K562 (cell line): Measurements from ENCODE around the gene HSD17B1. TPM values are rescaled to one million over a fixed set of nuclear protein-coding genes. Genes with fewer than 3 reads are reported as not detected.

Source experiments
- ARHGAP35 ChIP-seq: fragments of 450-650 bp; IDR thresholded peaks from 2 replicates; pipeline ENCODE4 v1.6.1; 2018; ENCODE audit not compliant: partially characterized antibody
- BHLHE40 ChIP-seq: IDR thresholded peaks from 2 replicates; pipeline ENCODE4 v1.6.1; 2011; ENCODE audit warnings: low read length, improper control_type of control experiment
- CREBBP ChIP-seq: IDR thresholded peaks from one replicate; pipeline ENCODE4 v1.6.1; 2012; ENCODE audit warnings: low read depth, mild to moderate bottlenecking, control low read depth, inconsistent platforms, low read length
- DPF2 ChIP-seq: fragments of 450-650 bp; IDR thresholded peaks from 2 replicates; pipeline ENCODE4 v1.6.1; 2016
- ELF1 ChIP-seq: fragments of 200-800 bp; sonication (Bioruptor generic); IDR thresholded peaks from 2 replicates; pipeline ENCODE4 v1.6.1; 2016; ENCODE audit warnings: missing genetic modification characterization, missing compliant biosample characterization
- ELK3 ChIP-seq: fragments of 450-650 bp; formaldehyde crosslinking; IDR thresholded peaks from 2 replicates; pipeline ENCODE4 v1.4.0; 2020; ENCODE audit warnings: mild to moderate bottlenecking
- FOXK2 ChIP-seq, 2 experiments: fragments of 450-650 bp; IDR thresholded peaks in 1 of 2; conservative IDR thresholded peaks in 1 of 2; 2 replicates each; pipeline ENCODE4 v1.6.1; 2016; ENCODE audit warnings: low read depth in 2 of 2, mild to moderate bottlenecking in 1 of 2
- FOXP1 ChIP-seq: sonication (generic); formaldehyde crosslinking; IDR thresholded peaks from 2 replicates; pipeline ENCODE4 v1.8.0; 2022; ENCODE audit warnings: mild to moderate bottlenecking, missing genetic modification reagents
- GTF2A2 ChIP-seq: IDR thresholded peaks from 2 replicates; pipeline ENCODE4 v1.6.1; 2016; ENCODE audit warnings: mild to moderate bottlenecking, missing genetic modification characterization, missing compliant biosample characterization
- HMGN3 ChIP-seq: IDR thresholded peaks from 2 replicates; pipeline ENCODE4 v1.6.1; 2011; ENCODE audit warnings: borderline replicate concordance, low read depth, mild to moderate bottlenecking, mixed read lengths, low read length; ENCODE audit not compliant: insufficient read length; ENCODE audit errors: extremely low read depth
- IRF2 ChIP-seq: sonication (generic); formaldehyde crosslinking; IDR thresholded peaks from 2 replicates; pipeline ENCODE4 v1.8.1; 2022; ENCODE audit warnings: mild to moderate bottlenecking, missing genetic modification reagents
- MAX ChIP-seq: sonication (generic); formaldehyde crosslinking; IDR thresholded peaks from 2 replicates; pipeline ENCODE4 v1.9.0; 2022; ENCODE audit warnings: mild to moderate bottlenecking, missing genetic modification reagents
- MCM2 ChIP-seq: fragments of 450-650 bp; IDR thresholded peaks from 2 replicates; pipeline ENCODE4 v1.6.1; 2017; ENCODE audit warnings: low read depth, mild to moderate bottlenecking
- MTF1 ChIP-seq: fragments of 250-450 bp; sonication (Bioruptor Pico); IDR thresholded peaks from 2 replicates; pipeline ENCODE4 v1.9.0; 2021; ENCODE audit warnings: moderate library complexity, mild to moderate bottlenecking, inconsistent platforms, borderline replicate concordance
- NELFE ChIP-seq: IDR thresholded peaks from 2 replicates; pipeline ENCODE4 v1.6.1; 2011; ENCODE audit warnings: mild to moderate bottlenecking; ENCODE audit not compliant: insufficient read depth, insufficient read length
- NONO ChIP-seq, 2 experiments: fragments of 200-400 bp in 1 of 2; fragments of 450-650 bp in 1 of 2; formaldehyde crosslinking in 1 of 2; IDR thresholded peaks; 2 replicates each; pipeline ENCODE4 v1.6.1; 2017; ENCODE audit warnings: low read depth in 2 of 2, mild to moderate bottlenecking in 2 of 2, moderate library complexity in 2 of 2, low read length in 1 of 2
- PHB2 ChIP-seq: fragments of 450-650 bp; IDR thresholded peaks from 2 replicates; pipeline ENCODE4 v1.6.1; 2017; ENCODE audit warnings: low read depth
- PTBP1 ChIP-seq: fragments of 200-400 bp; formaldehyde crosslinking; IDR thresholded peaks from 2 replicates; pipeline ENCODE4 v1.6.1; 2017; ENCODE audit warnings: low read depth, low read length
- RHOXF2B ChIP-seq: fragments of 250-450 bp; sonication (Bioruptor Pico); conservative IDR thresholded peaks from 2 replicates; pipeline ENCODE4 v1.5.1; 2021
- TAF7 ChIP-seq: fragments of 450-650 bp; IDR thresholded peaks from 2 replicates; pipeline ENCODE4 v1.6.1; 2016; ENCODE audit warnings: missing genetic modification characterization, missing compliant biosample characterization
- THAP7 ChIP-seq: fragments of 250-450 bp; sonication (Bioruptor Pico); IDR thresholded peaks from 2 replicates; pipeline ENCODE4 v1.5.0; 2021
- XRCC4 ChIP-seq: IDR thresholded peaks from one replicate; pipeline ENCODE4 v1.6.1; 2011; ENCODE audit not compliant: insufficient read depth, insufficient read length; ENCODE audit errors: extremely low read depth
- ZBTB8A ChIP-seq: fragments of 450-650 bp; IDR thresholded peaks from 2 replicates; pipeline ENCODE4 v1.6.1; 2018; ENCODE audit warnings: mild to moderate bottlenecking, moderate library complexity; ENCODE audit not compliant: partially characterized antibody
- ZNF184 ChIP-seq: sonication (generic); formaldehyde crosslinking; IDR thresholded peaks from 2 replicates; pipeline ENCODE4 v1.5.0; 2020; ENCODE audit warnings: missing genetic modification reagents
- ZNF23 ChIP-seq: fragments of 250-450 bp; sonication (Bioruptor Pico); IDR thresholded peaks from 2 replicates; pipeline ENCODE4 v1.4.0; 2020; ENCODE audit warnings: mild to moderate bottlenecking
- ZNF511 ChIP-seq: sonication (generic); formaldehyde crosslinking; IDR thresholded peaks from 2 replicates; pipeline ENCODE4 v1.8.0; 2022; ENCODE audit warnings: mild to moderate bottlenecking, missing genetic modification reagents
- ZNF644 ChIP-seq: fragments of 200-800 bp; sonication (Bioruptor generic); IDR thresholded peaks from 2 replicates; pipeline ENCODE4 v1.6.1; 2016; ENCODE audit warnings: low read depth, missing genetic modification characterization, missing compliant biosample characterization
- ZNF717 ChIP-seq: fragments of 250-450 bp; sonication (Bioruptor Pico); IDR thresholded peaks from 2 replicates; pipeline ENCODE4 v1.5.0; 2021
- ZNF76 ChIP-seq: fragments of 250-450 bp; sonication (Bioruptor Pico); IDR thresholded peaks from 2 replicates; pipeline ENCODE4 v1.4.0; 2020; ENCODE audit warnings: mild to moderate bottlenecking, moderate library complexity, borderline replicate concordance
- ZSCAN32 ChIP-seq: fragments of 450-650 bp; formaldehyde crosslinking; IDR thresholded peaks from 2 replicates; pipeline ENCODE4 v1.4.0; 2020; ENCODE audit warnings: mild to moderate bottlenecking, moderate library complexity
- ZZZ3 ChIP-seq: fragments of 450-650 bp; IDR thresholded peaks from 2 replicates; pipeline ENCODE4 v1.6.1; 2016; ENCODE audit warnings: antibody characterized with exemption, mild to moderate bottlenecking, moderate library complexity
- polyA plus RNA-seq, 8 experiments: library from polyadenylated mRNA; depleted of rRNA in 4 of 8; stranded (reverse) in 5 of 8; unstranded in 3 of 8; fragments of >200 nt; fragmentation: Nextera tagmentation in 2 of 8; fragmentation: Illumina TruSeq in 1 of 8; extraction: Ambion mirVana in 2 of 8; extraction: Trizol in 1 of 8; gene quantifications; 2 replicates each; pipeline versions ENCODE4 v1.2.1 to v1.2.3, GENCODE V29; 2011 to 2014; ENCODE audit warnings: inconsistent platforms in 1 of 8, missing spikeins in 1 of 8
- total RNA-seq, 7 experiments: library from RNA; depleted of rRNA in 6 of 7; stranded (reverse); fragments of >200 nt in 6 of 7; fragmentation: Illumina TruSeq in 2 of 7; extraction: Trizol in 2 of 7; gene quantifications; 2 replicates each; pipeline versions ENCODE4 v1.2.1 to v1.2.3, GENCODE V29; 2011 to 2021; ENCODE audit warnings: low replicate concordance in 1 of 7

Gene HSD17B1
- total and polyA plus RNA-seq, 9 of the 15 experiments (the other 6 are each of a cell fraction or from before 2014, with no cell fraction given): 0.55 to 21.1 (median 3.6) TPM

GRCh38 chr17:42561897-42562387, 9.2 kb downstream of the HSD17B1 start, which contains the start of gene COASY (continued):
- TF ChIP-seq THAP7 (CRISPR knock-in tag) (no peak), FOXK2 (conservative IDR thresholded peaks at IDR 0.05 in 1 of 2, IDR thresholded peaks at IDR 0.05 in 1 of 2; ENCODE audit: low read depth in 2 of 2) (peak; percentile 21 to 60; a peak in 2 of 4 replicates), ZNF184 (CRISPR knock-in tag) (no peak), ARHGAP35 (peak; percentile 98), IRF2 (CRISPR knock-in tag) (no peak), CREBBP (no peak), PHB2 (no peak), ZNF23 (no peak), ZSCAN32 (CRISPR knock-in tag) (no peak), NONO (IDR thresholded peaks at IDR 0.05; ENCODE audit: low read depth in 2 of 2, low read length in 1 of 2) (no peak), NELFE (no peak), RHOXF2B (CRISPR knock-in tag) (no peak), PTBP1 (no peak), GTF2A2 (tag) (no peak), HMGN3 (no peak), ZBTB8A (no peak), XRCC4 (no peak), ELF1 (peak; percentile 97), DPF2 (0 out of 2 replicates have a peak, but pooled peaks have one; percentile 9), MTF1 (CRISPR knock-in tag) (no peak), ZZZ3 (0 out of 2 replicates have a peak, but pooled peaks have one; percentile 33), ELK3 (CRISPR knock-in tag) (no peak), ZNF76 (CRISPR knock-in tag) (no peak), ZNF644 (tag) (0 out of 2 replicates have a peak, but pooled peaks have one; percentile 68), MAX (CRISPR knock-in tag) (no peak), MCM2 (no peak), ZNF717 (no peak), FOXP1 (CRISPR knock-in tag) (no peak), TAF7 (tag) (no peak), ZNF511 (CRISPR knock-in tag) (no peak), BHLHE40 (no peak)
